Suppressor macrophage (primary cell): ENCODE measurements around the gene GABRA1.
A peak's percentile ranks its signal among the peaks of the same experiment; 100 is the strongest.

Experiments
- DNase-seq, 4 experiments: peaks; one replicate each; pipeline ENCODE4 v3.0.0-alpha.2; 2020 to 2022
- total RNA-seq, 17 experiments: gene quantifications; one replicate each; lab custom pipeline; 2026; ENCODE audit warnings: mixed read lengths in 6 of 17, inconsistent platforms in 3 of 17; lab: John Stamatoyannopoulos, UW

GABRA1 gene
- total RNA-seq: 0 to 3.2 (median 0) reads per million in 17 experiments

- DNase-seq: peak in 1 of 4 experiments; percentile 2
Measured at GRCh38 chr5:161847941-161848391, at the start of gene GABRA1. TSS of gene GABRA1 (plus strand) at chr5:161848120. CDS start at chr5:161850811, 2,691 bp downstream.

GRCh38 chr5:161799316-161799715 lies 48.6 kb upstream of the GABRA1 start:
- no peak for DNase-seq

- DNase-seq: no peak
Measured at GRCh38 chr5:161804263-161804662, 43.7 kb upstream of the GABRA1 start.

- peak in 3 of 4 experiments; percentile 2 to 11 (median 2) for DNase-seq
Measured at GRCh38 chr5:161846746-161847145, 1.2 kb upstream of the GABRA1 start.

- no peak for DNase-seq
Measured at GRCh38 chr5:161847447-161847846, 473 bp upstream of the GABRA1 start.

GRCh38 chr5:161850491-161850890 lies 2.6 kb downstream of the GABRA1 start:
- DNase-seq: no peak

GRCh38 chr5:161851691-161852299 lies 3.9 kb downstream of the GABRA1 start:
- peak in 2 of 4 experiments; percentile 7 to 10 for DNase-seq

- DNase-seq: no peak
Measured at GRCh38 chr5:161857358-161857757, 9.4 kb downstream of the GABRA1 start.

GRCh38 chr5:161863259-161863658 lies 15.3 kb downstream of the GABRA1 start:
- no peak for DNase-seq

- DNase-seq: no peak
Measured at GRCh38 chr5:161863811-161864210, 15.9 kb downstream of the GABRA1 start.

GRCh38 chr5:161865510-161865909 lies 17.6 kb downstream of the GABRA1 start:
- no peak for DNase-seq

- DNase-seq: no peak
Measured at GRCh38 chr5:161889971-161890370, 42.1 kb downstream of the GABRA1 start.

- no peak for DNase-seq
Measured at GRCh38 chr5:161895514-161895913, 47.6 kb downstream of the GABRA1 start.

- no peak for DNase-seq
Measured at GRCh38 chr5:161897033-161897432, 49.1 kb downstream of the GABRA1 start.

GRCh38 chr5:161899590-161899989 lies 51.7 kb downstream of the GABRA1 start:
- no peak for DNase-seq

GRCh38 chr5:161900981-161901380 lies 53.1 kb downstream of the GABRA1 start:
- DNase-seq: no peak

GRCh38 chr5:161921781-161922180 lies 73.9 kb downstream of the GABRA1 start:
- no peak for DNase-seq

- no peak for DNase-seq
Measured at GRCh38 chr5:161924270-161924669, 76.3 kb downstream of the GABRA1 start.

GRCh38 chr5:161925960-161926359 lies 78.0 kb downstream of the GABRA1 start:
- no peak for DNase-seq

GRCh38 chr5:161934486-161934885 lies 86.6 kb downstream of the GABRA1 start:
- no peak for DNase-seq

GRCh38 chr5:161944974-161945373 lies 97.1 kb downstream of the GABRA1 start:
- DNase-seq: no peak

- no peak for DNase-seq
Measured at GRCh38 chr5:161946911-161947310, 99.0 kb downstream of the GABRA1 start.
